Activated B cell treated with CpG ODN at 0.5 μM for 24 hours (primary cell): Measurements from ENCODE around the gene RPAP3. TPM values are rescaled to one million over a fixed set of nuclear protein-coding genes. Genes with fewer than 3 reads are reported as not detected.

Source experiments
- ATAC-seq: fragments of 200-7000 bp; cut with Tn5 transposase; one replicate; pipeline ENCODE4 v1.10.0; 2021; ENCODE audit warnings: low read depth, mild to moderate bottlenecking, moderate library complexity
- CTCF ChIA-PET: fragments of 350-600 bp; sonication (Branson Sonifier 250); formaldehyde crosslinking; loops from one replicate; lab custom pipeline; 2021; ENCODE audit warnings: antibody characterized with exemption; lab: Charles Lee
- POLR2A ChIA-PET: fragments of 350-600 bp; sonication (Branson Sonifier 250); formaldehyde crosslinking; loops from one replicate; lab custom pipeline; 2021; ENCODE audit warnings: antibody characterized with exemption; lab: Charles Lee
- DNase-seq: peaks from one replicate; pipeline ENCODE4 v3.0.0; 2022
- H3K27ac Mint-ChIP-seq: one replicate; pipeline ENCODE4 v1.8.0; 2020; ENCODE audit warnings: mixed read lengths
- H3K27me3 Mint-ChIP-seq: one replicate; pipeline ENCODE4 v1.8.0; 2021; ENCODE audit warnings: mixed read lengths
- H3K36me3 Mint-ChIP-seq: one replicate; pipeline ENCODE4 v1.8.0; 2021; ENCODE audit warnings: low read depth, mixed read lengths
- H3K4me1 Mint-ChIP-seq: one replicate; pipeline ENCODE4 v1.8.0; 2021; ENCODE audit warnings: mixed read lengths
- H3K4me3 Mint-ChIP-seq: one replicate; pipeline ENCODE4 v1.8.0; 2020; ENCODE audit warnings: mild to moderate bottlenecking, mixed read lengths
- H3K9me3 Mint-ChIP-seq: one replicate; pipeline ENCODE4 v1.8.0; 2020; ENCODE audit warnings: mixed read lengths
- CTCF ChIP-seq: fragments of 200-600 bp; IDR thresholded peaks from one replicate; pipeline ENCODE4 v1.8.0; 2022; ENCODE audit warnings: antibody characterized with exemption, mild to moderate bottlenecking
- intact Hi-C: fragments of 100-400 bp; cut with micrococcal nuclease; formaldehyde crosslinking; loops from one replicate; pipeline ENCODE4 v1.15.1; 2024
- total RNA-seq: library from RNA; stranded (reverse); gene quantifications from 2 replicates; pipeline ENCODE4 v1.2.3, GENCODE V29; 2022

RPAP3 gene
- total RNA-seq, 1 donor from 2014 or later, result 60.5 TPM

GRCh38 chr12:47725893-47726292, 20.1 kb upstream of the RPAP3 start:
- Mint-ChIP-seq H3K4me3 (no peak overlapping the region), H3K9me3 (no peaks in the 10 kb centered on the region), H3K27ac (peak overlapping the region; percentile 65), H3K27me3 (no peaks in the 10 kb centered on the region), H3K36me3 (peaks cover 8% of the 10 kb centered on the region), H3K4me1 (peaks cover 37% of the 10 kb centered on the region)
- ATAC-seq, result peak; percentile 92
- no peak for TF ChIP-seq CTCF
- DNase-seq, result no peak
- POLR2A ChIA-PET, result interaction anchor here (0.6 to 4.3 kb wide), 9 partner anchors 15 to 330 kb away, joined by 3 to 36 read pairs (median 3); partner anchors contain the start of genes RPAP3 and SLC48A1
- CTCF ChIA-PET, result interaction anchor here (1.0 to 8.6 kb wide), 8 partner anchors 11 to 112 kb away, joined by 3 to 91 read pairs (median 4); no protein-coding TSS in a partner anchor
- intact Hi-C loops, result loop anchor here (1.0 to 2.0 kb wide), 3 partner anchors 11 to 17 kb away; no protein-coding TSS in a partner anchor

GRCh38 chr12:47725091-47725772, 19.4 kb upstream of the RPAP3 start, which contains the start of gene ENDOU:
Gene ENDOU (minus strand): TSS chr12:47725490. CDS start chr12:47725413, 77 bp downstream.
- ATAC-seq, result no peak
- ChIA-PET POLR2A (interaction anchor here (0.5 to 4.3 kb wide), 10 partner anchors 15 to 1460 kb away, joined by 3 to 36 read pairs (median 3); partner anchors contain the start of genes RPAP3 and SLC48A1), CTCF (interaction anchor here (1.2 to 8.6 kb wide), 7 partner anchors 10 to 113 kb away, joined by 3 to 91 read pairs (median 4); no protein-coding TSS in a partner anchor)
- Mint-ChIP-seq H3K4me1 (peaks cover 37% of the 10 kb centered on the region), H3K27me3 (no peaks in the 10 kb centered on the region), H3K9me3 (no peaks in the 10 kb centered on the region), H3K27ac (peak within 1 kb of the TSS; percentile 65), H3K4me3 (no peak within 1 kb of the TSS), H3K36me3 (peaks cover 11% of the 10 kb centered on the region)
- TF ChIP-seq CTCF, result no peak
- intact Hi-C loops, result no loop called here
- no peak for DNase-seq

- H3K4me3 Mint-ChIP-seq, result no peak overlapping the region
- H3K27ac Mint-ChIP-seq, result no peak overlapping the region
- ChIA-PET CTCF (interaction anchor here (1.2 to 8.6 kb wide), 3 partner anchors 8 to 43 kb away, joined by 4 to 91 read pairs (median 18); no protein-coding TSS in a partner anchor), POLR2A (no interaction called here)
- DNase-seq (no peak), ATAC-seq (no peak)
- no peak for TF ChIP-seq CTCF
- H3K27me3 Mint-ChIP-seq, result no peaks in the 10 kb centered on the region
- no peaks in the 10 kb centered on the region for H3K9me3 Mint-ChIP-seq
- H3K4me1 Mint-ChIP-seq, result peaks cover 40% of the 10 kb centered on the region
- peaks cover 16% of the 10 kb centered on the region for H3K36me3 Mint-ChIP-seq
- intact Hi-C loops, result no loop called here
Observed at GRCh38 chr12:47722941-47723631, 17.3 kb upstream of the RPAP3 start.

GRCh38 chr12:47722136-47722834, 16.5 kb upstream of the RPAP3 start:
- ChIA-PET CTCF (interaction anchor here (1.0 to 8.6 kb wide), 2 partner anchors 20 to 45 kb away, joined by 4 to 91 read pairs; no protein-coding TSS in a partner anchor), POLR2A (no interaction called here)
- intact Hi-C loops, result no loop called here
- Mint-ChIP-seq H3K4me1 (peaks cover 45% of the 10 kb centered on the region), H3K27ac (no peak overlapping the region), H3K27me3 (no peaks in the 10 kb centered on the region), H3K9me3 (no peaks in the 10 kb centered on the region), H3K4me3 (no peak overlapping the region), H3K36me3 (peaks cover 16% of the 10 kb centered on the region)
- DNase-seq (no peak), ATAC-seq (no peak)
- TF ChIP-seq CTCF, result no peak
